Hair follicle dermal papilla cell (primary cell): ENCODE data around the gene PRSS37. TPM values are rescaled to one million over a fixed set of nuclear protein-coding genes. Genes with fewer than 3 reads are reported as not detected.

Source experiments
- total RNA-seq: library from RNA; depleted of rRNA; stranded (reverse); fragments of >200 nt; gene quantifications from 2 replicates; pipeline ENCODE4 v1.2.3, GENCODE V29; 2012

The PRSS37 gene
- total RNA-seq: not detected in 2 replicates

GRCh38 chr7:141841385-141841784, at the start of gene PRSS37:
Gene PRSS37, minus strand, starts transcription at chr7:141841485. Its CDS starts 436 bp downstream, at chr7:141841049.

GRCh38 chr7:141789917-141790316, 51.4 kb downstream of the PRSS37 start, which contains the start of gene TAS2R5:
Gene TAS2R5, plus strand, starts transcription at chr7:141790217. Its CDS starts 145 bp downstream, at chr7:141790362.

Other genes starting within 250 kb of the PRSS37 start
- gene DENND11, start 139.3 kb downstream of the PRSS37 start, total RNA-seq: 6.5 and 6.6 TPM in 2 replicates
- under 0.01 TPM in 1 of 2 replicates, not detected in the other for gene WEE2, start 133.1 kb downstream of the PRSS37 start, total RNA-seq
- 57.4 and 72.3 TPM in 2 replicates for gene SSBP1, start 103.1 kb downstream of the PRSS37 start, total RNA-seq
- gene TAS2R3, start 77.4 kb downstream of the PRSS37 start, total RNA-seq: 0.81 and 1.2 TPM in 2 replicates
- gene TAS2R4, start 64.8 kb downstream of the PRSS37 start, total RNA-seq: 0.61 and 0.81 TPM in 2 replicates
- gene TAS2R5, start 51.3 kb downstream of the PRSS37 start, total RNA-seq: 0.24 and 1.6 TPM in 2 replicates
- gene OR9A4, start 74.9 kb upstream of the PRSS37 start, total RNA-seq: not detected in 2 replicates
- gene CLEC5A, start 105.5 kb upstream of the PRSS37 start, total RNA-seq: not detected in 2 replicates
- not detected in 2 replicates for gene TAS2R38, start 132.3 kb upstream of the PRSS37 start, total RNA-seq
- gene MGAM, start 154.4 kb upstream of the PRSS37 start, total RNA-seq: 0.12 and 0.16 TPM in 2 replicates